ENCODE measurements around the gene SORL1.

SORL1 gene

DNA sequence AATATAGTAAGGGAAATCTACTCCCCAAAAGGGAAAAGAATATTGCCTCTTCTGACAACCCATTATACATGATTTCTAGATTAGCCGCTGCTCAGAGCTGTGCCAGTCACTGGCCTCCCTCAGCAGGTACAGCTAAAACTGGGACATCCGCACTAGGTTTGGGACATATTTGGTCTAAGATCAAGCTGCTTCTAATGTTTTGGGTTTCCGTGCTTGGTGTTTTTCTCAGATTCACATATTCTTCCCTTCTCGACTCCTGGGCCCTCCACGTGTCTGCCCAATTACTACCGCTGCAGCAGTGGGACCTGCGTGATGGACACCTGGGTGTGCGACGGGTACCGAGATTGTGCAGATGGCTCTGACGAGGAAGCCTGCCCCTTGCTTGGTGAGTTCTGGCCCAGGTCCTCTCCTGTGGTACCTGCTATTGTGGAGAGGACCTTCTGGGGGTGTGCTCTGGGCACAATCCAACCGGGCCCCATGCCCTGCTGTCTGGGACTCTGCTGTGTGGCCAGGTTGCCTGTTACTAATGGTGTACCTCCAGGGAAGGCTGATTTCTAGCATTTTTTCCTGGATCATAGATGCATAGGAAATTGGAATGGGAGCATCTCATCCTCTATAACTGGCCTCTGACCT, 138.8 kb downstream of the SORL1 start:
- no peak for DNase-seq (ENCODE audit: extremely low spot score)
- CTCF ChIA-PET: interaction anchor here (0.6 to 1.5 kb wide), 3 partner anchors 14 to 298 kb away, joined by 3 to 4 read pairs (median 3); partner anchors contain the start of gene SC5D
- TF ChIP-seq BHLHE40 (IDR thresholded peaks at IDR 0.05; ENCODE audit: borderline replicate concordance): no peak
- no peak for TF ChIP-seq ELF4 (IDR thresholded peaks at IDR 0.05)
- TF ChIP-seq TARDBP (IDR thresholded peaks at IDR 0.05): no peak
- no peak for TF ChIP-seq FOXA1 (IDR thresholded peaks at IDR 0.05)
- no peak for TF ChIP-seq ZNF384 (IDR thresholded peaks at IDR 0.05)
- TF ChIP-seq SP1 (IDR thresholded peaks at IDR 0.05): no peak
- no peak for TF ChIP-seq HDGF (IDR thresholded peaks at IDR 0.05; ENCODE audit: borderline replicate concordance)
- POLR2A ChIA-PET: no interaction called here

DNA sequence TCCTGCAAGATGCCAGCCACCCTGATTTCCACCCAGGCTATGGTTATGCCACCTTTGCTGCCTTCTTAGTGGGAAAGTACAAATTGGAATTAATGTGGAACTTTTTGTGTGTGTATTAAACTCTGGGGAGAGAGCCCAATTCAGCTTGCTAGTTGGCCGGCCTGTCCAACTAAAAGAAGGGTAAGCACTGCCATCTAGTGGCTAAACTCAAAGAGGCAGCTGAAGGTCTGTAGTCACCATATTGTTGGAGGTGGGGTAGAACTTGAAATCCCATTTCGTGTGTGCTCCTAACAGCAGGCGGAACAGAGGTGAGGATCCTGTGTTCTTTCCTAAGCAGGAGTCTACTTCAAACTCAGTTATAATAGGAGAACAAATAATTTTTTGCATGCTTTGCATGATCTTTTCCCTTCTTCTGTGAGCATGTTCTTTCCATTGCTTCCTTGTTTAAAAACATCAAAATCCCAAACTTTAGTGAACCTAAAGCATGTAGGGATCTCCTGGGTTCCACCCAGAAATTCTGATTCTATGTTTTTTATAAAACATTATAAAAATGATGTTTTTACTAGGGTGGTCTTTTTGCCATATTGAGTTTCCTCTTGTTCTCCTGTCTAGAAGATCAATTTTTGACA, 139.4 kb downstream of the SORL1 start:
- TF ChIP-seq TARDBP (IDR thresholded peaks at IDR 0.05): no peak
- TF ChIP-seq SP1 (IDR thresholded peaks at IDR 0.05): no peak
- TF ChIP-seq FOXM1 (IDR thresholded peaks at IDR 0.05; ENCODE audit: borderline replicate concordance): no peak
- no peak for TF ChIP-seq FOXK2 (IDR thresholded peaks at IDR 0.05)
- TF ChIP-seq, protein P1, sequence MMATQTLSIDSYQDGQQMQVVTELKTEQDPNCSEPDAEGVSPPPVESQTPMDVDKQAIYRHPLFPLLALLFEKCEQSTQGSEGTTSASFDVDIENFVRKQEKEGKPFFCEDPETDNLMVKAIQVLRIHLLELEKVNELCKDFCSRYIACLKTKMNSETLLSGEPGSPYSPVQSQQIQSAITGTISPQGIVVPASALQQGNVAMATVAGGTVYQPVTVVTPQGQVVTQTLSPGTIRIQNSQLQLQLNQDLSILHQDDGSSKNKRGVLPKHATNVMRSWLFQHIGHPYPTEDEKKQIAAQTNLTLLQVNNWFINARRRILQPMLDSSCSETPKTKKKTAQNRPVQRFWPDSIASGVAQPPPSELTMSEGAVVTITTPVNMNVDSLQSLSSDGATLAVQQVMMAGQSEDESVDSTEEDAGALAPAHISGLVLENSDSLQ (IDR thresholded peaks at IDR 0.05): no peak
- no peak for TF ChIP-seq SUZ12 (IDR thresholded peaks at IDR 0.05)
- TF ChIP-seq L3MBTL2 (conservative IDR thresholded peaks at IDR 0.05): no peak
- TF ChIP-seq CTBP1 (IDR thresholded peaks at IDR 0.05; ENCODE audit: borderline replicate concordance): no peak
- TF ChIP-seq BHLHE40 (IDR thresholded peaks at IDR 0.05; ENCODE audit: borderline replicate concordance): no peak
- TF ChIP-seq FOXA1 (IDR thresholded peaks at IDR 0.05): no peak
- CTCF ChIA-PET: interaction anchor here (0.9 to 1.5 kb wide), 2 partner anchors 14 to 125 kb away, joined by 3 to 4 read pairs; no protein-coding TSS in a partner anchor
- DNase-seq (ENCODE audit: extremely low spot score): peak; percentile 78
- POLR2A ChIA-PET: no interaction called here

DNA sequence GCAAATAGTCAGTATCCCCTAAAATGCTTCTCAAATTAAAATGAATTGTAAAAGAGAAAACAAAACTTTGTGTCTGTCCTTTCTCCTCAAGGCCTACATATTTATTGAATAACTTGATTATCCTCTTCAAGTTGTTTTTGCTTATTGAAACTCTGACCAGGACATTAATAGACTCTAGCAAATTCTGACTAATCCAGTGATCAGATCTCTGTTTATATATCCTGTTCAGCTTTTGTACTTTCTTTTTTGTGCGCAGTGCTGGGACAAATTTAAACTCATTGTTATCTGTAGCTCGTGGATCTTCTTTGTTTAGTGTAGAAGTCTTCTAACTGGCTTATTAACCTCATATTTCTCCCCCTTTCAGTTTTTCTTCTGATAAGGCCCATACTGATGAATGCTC, 140.6 kb downstream of the SORL1 start:
- no peak for TF ChIP-seq FOXM1 (IDR thresholded peaks at IDR 0.05; ENCODE audit: borderline replicate concordance)
- no peak for TF ChIP-seq CTBP1 (IDR thresholded peaks at IDR 0.05; ENCODE audit: borderline replicate concordance)
- TF ChIP-seq ZNF384 (IDR thresholded peaks at IDR 0.05): no peak
- TF ChIP-seq SP1 (IDR thresholded peaks at IDR 0.05): no peak
- no peak for TF ChIP-seq L3MBTL2 (conservative IDR thresholded peaks at IDR 0.05)
- no peak for TF ChIP-seq FOXK2 (IDR thresholded peaks at IDR 0.05)
- no peak for TF ChIP-seq FOXA1 (IDR thresholded peaks at IDR 0.05)
- TF ChIP-seq BHLHE40 (IDR thresholded peaks at IDR 0.05; ENCODE audit: borderline replicate concordance): no peak
- TF ChIP-seq ARNT (IDR thresholded peaks at IDR 0.05): no peak
- no peak for TF ChIP-seq ELF4 (IDR thresholded peaks at IDR 0.05)
- TF ChIP-seq, protein P1 (IDR thresholded peaks at IDR 0.05): no peak
- TF ChIP-seq LEF1 (IDR thresholded peaks at IDR 0.05; ENCODE audit: borderline replicate concordance): no peak
- TF ChIP-seq NFRKB (IDR thresholded peaks at IDR 0.05): no peak
- no peak for TF ChIP-seq HDGF (IDR thresholded peaks at IDR 0.05; ENCODE audit: borderline replicate concordance)
- no peak for TF ChIP-seq TARDBP (IDR thresholded peaks at IDR 0.05)
- no peak for TF ChIP-seq SUZ12 (IDR thresholded peaks at IDR 0.05)
- ChIA-PET POLR2A (no interaction called here), CTCF (no interaction called here)
- no peak for DNase-seq (ENCODE audit: extremely low spot score)

DNA sequence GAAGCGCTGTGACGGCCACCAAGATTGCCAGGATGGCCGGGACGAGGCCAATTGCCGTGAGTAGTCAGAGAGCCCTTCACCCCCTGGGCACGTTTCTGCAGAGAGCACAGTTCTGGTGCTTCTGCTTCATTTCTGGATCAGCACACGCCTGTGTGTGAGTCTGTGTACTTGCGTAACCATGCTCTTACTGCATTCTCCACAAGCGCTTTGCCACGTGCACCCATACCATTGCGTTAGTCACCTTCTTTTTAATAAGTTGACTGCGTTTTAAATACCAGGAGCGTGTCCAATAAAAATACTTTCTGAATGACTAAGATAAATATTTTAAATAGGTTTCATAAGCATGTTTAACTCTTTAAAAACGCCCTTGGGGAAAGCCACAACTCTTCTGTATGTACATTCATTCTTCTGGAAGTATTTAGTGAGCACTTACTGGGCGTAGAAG, 143.6 kb downstream of the SORL1 start:
- ChIA-PET POLR2A (no interaction called here), CTCF (no interaction called here)
- TF ChIP-seq SUZ12 (IDR thresholded peaks at IDR 0.05) (no peak), LEF1 (IDR thresholded peaks at IDR 0.05; ENCODE audit: borderline replicate concordance) (no peak), SP1 (IDR thresholded peaks at IDR 0.05) (no peak), FOXM1 (IDR thresholded peaks at IDR 0.05; ENCODE audit: borderline replicate concordance) (no peak), NFRKB (IDR thresholded peaks at IDR 0.05) (no peak), CTBP1 (IDR thresholded peaks at IDR 0.05; ENCODE audit: borderline replicate concordance) (no peak), FOXA1 (IDR thresholded peaks at IDR 0.05) (no peak), L3MBTL2 (conservative IDR thresholded peaks at IDR 0.05) (no peak), FOXK2 (IDR thresholded peaks at IDR 0.05) (no peak), ZNF384 (IDR thresholded peaks at IDR 0.05) (no peak), TARDBP (IDR thresholded peaks at IDR 0.05) (no peak), ARNT (IDR thresholded peaks at IDR 0.05) (no peak), HDGF (IDR thresholded peaks at IDR 0.05; ENCODE audit: borderline replicate concordance) (no peak), ELF4 (IDR thresholded peaks at IDR 0.05) (no peak)
- TF ChIP-seq, protein P1 (IDR thresholded peaks at IDR 0.05): no peak
- no peak for DNase-seq (ENCODE audit: extremely low spot score)

DNA sequence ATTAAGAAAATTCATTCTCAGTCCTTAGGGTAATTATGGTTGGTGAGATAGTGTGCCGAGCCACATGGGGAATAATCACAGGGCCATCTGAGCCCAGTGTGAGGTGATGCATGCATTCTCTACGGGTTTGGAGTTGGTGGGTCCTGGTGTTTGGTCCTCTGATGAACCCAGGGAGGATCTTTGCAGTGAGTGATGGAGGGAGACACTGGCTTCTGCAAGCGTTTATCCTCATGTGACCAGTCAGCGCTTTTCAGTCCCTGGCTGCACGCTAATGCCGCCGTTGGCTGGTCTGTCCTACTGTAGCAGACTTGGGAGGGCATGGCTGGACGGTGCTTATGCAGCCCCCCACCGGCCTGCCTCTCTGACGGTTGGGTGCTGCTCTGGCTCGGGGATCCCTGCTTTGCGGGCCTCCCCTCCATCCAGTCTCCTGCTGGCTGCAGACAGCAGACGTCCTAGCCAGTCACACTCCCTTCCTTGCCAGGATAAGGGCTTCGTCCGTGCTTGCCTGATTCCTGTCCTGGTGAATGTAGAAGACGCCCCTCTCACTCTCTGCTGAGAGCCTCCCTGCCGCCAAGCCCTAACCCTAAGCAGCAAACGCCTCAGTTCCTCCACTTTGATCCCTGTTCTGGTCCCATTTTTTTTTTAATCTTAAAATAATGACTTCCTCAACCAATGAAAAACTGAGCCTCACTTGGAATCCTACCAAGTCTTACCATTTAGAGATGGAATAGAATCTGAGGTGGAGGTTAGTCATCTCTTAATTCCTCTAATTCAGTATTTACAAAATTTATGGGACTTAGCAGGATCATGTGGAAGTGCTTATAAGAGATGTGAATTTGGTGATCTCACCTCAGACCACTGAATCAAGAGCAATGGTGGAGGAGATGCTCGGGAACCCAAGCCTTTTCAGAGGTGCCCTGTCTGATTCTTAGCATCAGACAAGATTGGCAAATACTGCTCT, 144.4 kb downstream of the SORL1 start:
- no peak for TF ChIP-seq L3MBTL2 (conservative IDR thresholded peaks at IDR 0.05)
- no peak for TF ChIP-seq LEF1 (IDR thresholded peaks at IDR 0.05; ENCODE audit: borderline replicate concordance)
- TF ChIP-seq HDGF (IDR thresholded peaks at IDR 0.05; ENCODE audit: borderline replicate concordance): no peak
- TF ChIP-seq SUZ12 (IDR thresholded peaks at IDR 0.05): no peak
- TF ChIP-seq, protein P1 (IDR thresholded peaks at IDR 0.05): no peak
- TF ChIP-seq SP1 (IDR thresholded peaks at IDR 0.05): no peak
- POLR2A ChIA-PET: no interaction called here
- no peak for DNase-seq (ENCODE audit: extremely low spot score)
- CTCF ChIA-PET: no interaction called here
